Esophagus (tissue), 2 donors: ENCODE measurements around the gene CIC. TPM values are rescaled to one million over a fixed set of nuclear protein-coding genes. Genes with fewer than 3 reads are reported as not detected.
"Not testable (repeated sequence)": the region's sequence is repeated elsewhere in the genome, so short reads cannot be mapped to it uniquely, and the experiment has no call there.

Experiments
- H3K27ac ChIP-seq, 2 donors: one replicate each; pipeline ENCODE4 v1.5.1; 2013; ENCODE audit warnings: low read depth in 2 of 2, mild to moderate bottlenecking in 2 of 2, inconsistent platforms in 1 of 2, low read length in 1 of 2, moderate library complexity in 1 of 2
- H3K27me3 ChIP-seq, 2 donors: one replicate each; pipeline ENCODE4 v1.6.1; 2013; ENCODE audit warnings: low read length in 2 of 2, control low read depth in 1 of 2, mild to moderate bottlenecking in 1 of 2; ENCODE audit not compliant: insufficient read depth in 2 of 2, control insufficient read depth in 1 of 2
- H3K36me3 ChIP-seq, 2 donors: one replicate each; pipeline ENCODE4 v1.6.1; 2013; ENCODE audit warnings: low read length in 1 of 2; ENCODE audit not compliant: control insufficient read depth in 2 of 2, insufficient read depth in 2 of 2
- H3K4me1 ChIP-seq, 2 donors: one replicate each; pipeline ENCODE4 v1.6.1; 2013; ENCODE audit warnings: low read length in 1 of 2; ENCODE audit not compliant: control insufficient read depth in 2 of 2, insufficient read depth in 2 of 2
- H3K4me3 ChIP-seq, 2 donors: one replicate each; pipeline ENCODE4 v1.5.1; 2013; ENCODE audit warnings: low read length in 2 of 2, mild to moderate bottlenecking in 2 of 2, low read depth in 1 of 2, moderate library complexity in 1 of 2
- H3K9me3 ChIP-seq, 2 donors: one replicate each; pipeline ENCODE4 v1.6.1; 2013; ENCODE audit warnings: mild to moderate bottlenecking in 2 of 2, low read depth in 1 of 2, low read length in 1 of 2, moderate library complexity in 1 of 2; ENCODE audit not compliant: control insufficient read depth in 2 of 2, insufficient read depth in 1 of 2
- WGBS, 2 donors: extraction: QIAGEN DNeasy Blood & Tissue Kit; methylation state at CpG; one replicate each; pipeline ENCODE4 v1.1.7; 2013; 5-methylcytosine and 5-hydroxymethylcytosine counted together
- polyA plus RNA-seq, 2 donors: library from polyadenylated mRNA; stranded (reverse); fragments of 200-250 nt; gene quantifications; one replicate each; pipeline ENCODE4 v1.2.3, GENCODE V29; 2013
- donor health status: healthy with polysubstance abuse.
- donor health status: Bipolar disorder and iron deficiency.

The CIC gene
- polyA plus RNA-seq, 2 donors, result 20.6 to 35.2 TPM

GRCh38 chr19:42326969-42327368 lies 57.9 kb downstream of the CIC start:
- no peak overlapping the region for H3K4me3 ChIP-seq
- no peaks in the 10 kb centered on the region for H3K9me3 ChIP-seq
- peaks cover 0 to 12% of the 10 kb centered on the region in 2 donors for H3K27me3 ChIP-seq
- H3K4me1 ChIP-seq, result peaks cover 3 to 5% of the 10 kb centered on the region in 2 donors
- H3K27ac ChIP-seq, result no peak overlapping the region
- no peaks in the 10 kb centered on the region for H3K36me3 ChIP-seq

GRCh38 chr19:42327381-42327780 lies 58.3 kb downstream of the CIC start:
- H3K27me3 ChIP-seq, result peaks cover 0 to 12% of the 10 kb centered on the region in 2 donors
- H3K36me3 ChIP-seq, result no peaks in the 10 kb centered on the region
- H3K4me1 ChIP-seq, result peaks cover 3 to 5% of the 10 kb centered on the region in 2 donors
- H3K27ac ChIP-seq, result no peak overlapping the region
- 85 to 87% methylated on average over 5 of the region's 5 CpGs for WGBS, 2 donors
- no peaks in the 10 kb centered on the region for H3K9me3 ChIP-seq
- H3K4me3 ChIP-seq, result no peak overlapping the region

GRCh38 chr19:42328106-42328505 lies 59.1 kb downstream of the CIC start:
- Histone ChIP-seq H3K9me3 (no peaks in the 10 kb centered on the region), H3K36me3 (no peaks in the 10 kb centered on the region), H3K27me3 (peaks cover 0 to 12% of the 10 kb centered on the region in 2 donors), H3K4me3 (no peak overlapping the region), H3K27ac (no peak overlapping the region), H3K4me1 (peaks cover 3 to 5% of the 10 kb centered on the region in 2 donors)
- WGBS, 2 donors, result 55 to 69% methylated on average over 1 of the region's 1 CpG

- Histone ChIP-seq H3K4me3 (no peak overlapping the region), H3K27ac (no peak overlapping the region), H3K4me1 (peaks cover 3 to 5% of the 10 kb centered on the region in 2 donors), H3K9me3 (no peaks in the 10 kb centered on the region), H3K36me3 (peaks cover 0 to 2% of the 10 kb centered on the region in 2 donors), H3K27me3 (peaks cover 0 to 8% of the 10 kb centered on the region in 2 donors)
- WGBS, 2 donors, result 72 to 81% methylated on average over 2 of the region's 2 CpGs
Observed at GRCh38 chr19:42328854-42329253, 59.8 kb downstream of the CIC start.

- Histone ChIP-seq H3K27me3 (no peaks in the 10 kb centered on the region), H3K4me3 (no peak overlapping the region), H3K9me3 (no peaks in the 10 kb centered on the region), H3K36me3 (peaks cover 0 to 9% of the 10 kb centered on the region in 2 donors), H3K27ac (no peak overlapping the region), H3K4me1 (peaks cover 3 to 5% of the 10 kb centered on the region in 2 donors)
- 37 to 53% methylated on average over 2 of the region's 2 CpGs for WGBS, 2 donors
Observed at GRCh38 chr19:42330241-42330711, 61.2 kb downstream of the CIC start.

- not testable (repeated sequence) for H3K9me3 ChIP-seq, H3K27ac ChIP-seq, H3K36me3 ChIP-seq, H3K27me3 ChIP-seq, H3K4me1 ChIP-seq, H3K4me3 ChIP-seq
- 87 to 89% methylated on average over 3 of the region's 3 CpGs for WGBS, 2 donors
Observed at GRCh38 chr19:42331333-42331732, 62.3 kb downstream of the CIC start.

- 89 to 93% methylated on average over 6 of the region's 6 CpGs for WGBS, 2 donors
- Histone ChIP-seq H3K27me3 (no peaks in the 10 kb centered on the region), H3K36me3 (peaks cover 8 to 14% of the 10 kb centered on the region in 2 donors), H3K9me3 (no peaks in the 10 kb centered on the region), H3K27ac (no peak overlapping the region), H3K4me3 (no peak overlapping the region), H3K4me1 (no peaks in the 10 kb centered on the region)
Observed at GRCh38 chr19:42332059-42332458, 63.0 kb downstream of the CIC start.

GRCh38 chr19:42333018-42333417 lies 64.0 kb downstream of the CIC start:
- Histone ChIP-seq H3K27me3 (no peaks in the 10 kb centered on the region), H3K4me3 (no peak overlapping the region), H3K36me3 (peaks cover 9 to 14% of the 10 kb centered on the region in 2 donors), H3K27ac (no peak overlapping the region), H3K9me3 (no peaks in the 10 kb centered on the region), H3K4me1 (no peaks in the 10 kb centered on the region)
- 92 to 96% methylated on average over 3 of the region's 3 CpGs for WGBS, 2 donors

- WGBS, 2 donors, result 81 to 85% methylated on average over 21 of the region's 21 CpGs
- Histone ChIP-seq H3K27ac (no peak overlapping the region), H3K4me3 (no peak overlapping the region), H3K9me3 (no peaks in the 10 kb centered on the region), H3K36me3 (peaks cover 9 to 14% of the 10 kb centered on the region in 2 donors), H3K27me3 (no peaks in the 10 kb centered on the region), H3K4me1 (no peaks in the 10 kb centered on the region)
Observed at GRCh38 chr19:42333975-42334696, 65.1 kb downstream of the CIC start.
